PFSK-1 (cell line): ENCODE measurements around the gene SHQ1.

Source experiments
- POLR2AphosphoS5 ChIP-seq: IDR thresholded peaks from 2 replicates; pipeline ENCODE4 v1.6.1; 2012; ENCODE audit warnings: low read depth, mild to moderate bottlenecking, control low read depth, low read length, moderate library complexity
- SIN3A ChIP-seq: IDR thresholded peaks from 2 replicates; pipeline ENCODE4 v1.6.1; 2012; ENCODE audit warnings: mild to moderate bottlenecking, low read length, moderate library complexity, borderline replicate concordance; ENCODE audit not compliant: insufficient read depth
- TAF1 ChIP-seq: IDR thresholded peaks from 2 replicates; pipeline ENCODE4 v1.6.1; 2012; ENCODE audit warnings: low read length, control low read depth, borderline replicate concordance; ENCODE audit not compliant: insufficient read depth
- TF ChIP-seq, protein P1 (sequence below), 2 experiments: IDR thresholded peaks; 2 replicates each; pipeline versions ENCODE4 v1.6.1 to v1.8.0; 2011 to 2012; ENCODE audit warnings: low read depth in 2 of 2, low read length in 2 of 2, control low read depth in 1 of 2, inconsistent platforms in 1 of 2, mild to moderate bottlenecking in 1 of 2, moderate library complexity in 1 of 2; ENCODE audit not compliant: insufficient read depth in 1 of 2

DNA sequence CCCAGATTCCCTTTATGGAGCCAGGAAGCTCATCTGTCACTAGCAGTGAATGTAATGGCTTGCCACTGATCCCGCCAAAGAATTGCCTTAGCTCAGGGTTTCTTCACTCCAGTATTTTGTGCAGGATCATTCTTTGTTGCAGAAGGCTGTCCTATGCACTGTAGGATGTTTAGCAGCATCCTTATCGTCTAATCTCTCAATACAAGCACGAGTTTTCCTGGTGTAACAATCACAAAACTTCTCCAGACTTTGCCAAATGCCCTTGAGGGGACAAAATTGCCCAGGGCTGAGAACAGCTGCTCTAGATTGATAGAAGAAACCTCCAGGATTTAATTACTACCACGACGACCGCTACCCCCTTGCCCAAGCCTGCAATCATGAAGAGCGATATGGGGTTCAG is 6.8 kb upstream of the SHQ1 start:
- no peak for TF ChIP-seq POLR2AphosphoS5
- TF ChIP-seq, protein P1, sequence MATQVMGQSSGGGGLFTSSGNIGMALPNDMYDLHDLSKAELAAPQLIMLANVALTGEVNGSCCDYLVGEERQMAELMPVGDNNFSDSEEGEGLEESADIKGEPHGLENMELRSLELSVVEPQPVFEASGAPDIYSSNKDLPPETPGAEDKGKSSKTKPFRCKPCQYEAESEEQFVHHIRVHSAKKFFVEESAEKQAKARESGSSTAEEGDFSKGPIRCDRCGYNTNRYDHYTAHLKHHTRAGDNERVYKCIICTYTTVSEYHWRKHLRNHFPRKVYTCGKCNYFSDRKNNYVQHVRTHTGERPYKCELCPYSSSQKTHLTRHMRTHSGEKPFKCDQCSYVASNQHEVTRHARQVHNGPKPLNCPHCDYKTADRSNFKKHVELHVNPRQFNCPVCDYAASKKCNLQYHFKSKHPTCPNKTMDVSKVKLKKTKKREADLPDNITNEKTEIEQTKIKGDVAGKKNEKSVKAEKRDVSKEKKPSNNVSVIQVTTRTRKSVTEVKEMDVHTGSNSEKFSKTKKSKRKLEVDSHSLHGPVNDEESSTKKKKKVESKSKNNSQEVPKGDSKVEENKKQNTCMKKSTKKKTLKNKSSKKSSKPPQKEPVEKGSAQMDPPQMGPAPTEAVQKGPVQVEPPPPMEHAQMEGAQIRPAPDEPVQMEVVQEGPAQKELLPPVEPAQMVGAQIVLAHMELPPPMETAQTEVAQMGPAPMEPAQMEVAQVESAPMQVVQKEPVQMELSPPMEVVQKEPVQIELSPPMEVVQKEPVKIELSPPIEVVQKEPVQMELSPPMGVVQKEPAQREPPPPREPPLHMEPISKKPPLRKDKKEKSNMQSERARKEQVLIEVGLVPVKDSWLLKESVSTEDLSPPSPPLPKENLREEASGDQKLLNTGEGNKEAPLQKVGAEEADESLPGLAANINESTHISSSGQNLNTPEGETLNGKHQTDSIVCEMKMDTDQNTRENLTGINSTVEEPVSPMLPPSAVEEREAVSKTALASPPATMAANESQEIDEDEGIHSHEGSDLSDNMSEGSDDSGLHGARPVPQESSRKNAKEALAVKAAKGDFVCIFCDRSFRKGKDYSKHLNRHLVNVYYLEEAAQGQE (IDR thresholded peaks at IDR 0.05; ENCODE audit: insufficient read depth in 1 of 2, low read depth in 2 of 2, low read length in 2 of 2): no peak
- no peak for TF ChIP-seq TAF1
- TF ChIP-seq SIN3A: no peak
